ENCODE data around the gene AGAP4.
"Not testable (repeated sequence)": the region's sequence is repeated elsewhere in the genome, so short reads cannot be mapped to it uniquely, and the experiment has no call there.

GRCh38 chr10:45882880-45883279 is 35.6 kb upstream of the AGAP4 start:
- TF ChIP-seq POLR2AphosphoS5, CTCF (IDR thresholded peaks at IDR 0.05): not testable (repeated sequence)

Measured in transverse colon (tissue), 4 donors.